ENCODE data around the gene TRAFD1. TPM values are rescaled to one million over a fixed set of nuclear protein-coding genes. Genes with fewer than 3 reads are reported as not detected.
A peak's percentile ranks its signal among the peaks of the same experiment; 100 is the strongest.

TRAFD1 gene
- total and polyA plus RNA-seq, 2 of the 8 experiments (the other 6 are each of a cell fraction or from before 2014, with no cell fraction given), result 18.1 to 33.1 TPM

DNA sequence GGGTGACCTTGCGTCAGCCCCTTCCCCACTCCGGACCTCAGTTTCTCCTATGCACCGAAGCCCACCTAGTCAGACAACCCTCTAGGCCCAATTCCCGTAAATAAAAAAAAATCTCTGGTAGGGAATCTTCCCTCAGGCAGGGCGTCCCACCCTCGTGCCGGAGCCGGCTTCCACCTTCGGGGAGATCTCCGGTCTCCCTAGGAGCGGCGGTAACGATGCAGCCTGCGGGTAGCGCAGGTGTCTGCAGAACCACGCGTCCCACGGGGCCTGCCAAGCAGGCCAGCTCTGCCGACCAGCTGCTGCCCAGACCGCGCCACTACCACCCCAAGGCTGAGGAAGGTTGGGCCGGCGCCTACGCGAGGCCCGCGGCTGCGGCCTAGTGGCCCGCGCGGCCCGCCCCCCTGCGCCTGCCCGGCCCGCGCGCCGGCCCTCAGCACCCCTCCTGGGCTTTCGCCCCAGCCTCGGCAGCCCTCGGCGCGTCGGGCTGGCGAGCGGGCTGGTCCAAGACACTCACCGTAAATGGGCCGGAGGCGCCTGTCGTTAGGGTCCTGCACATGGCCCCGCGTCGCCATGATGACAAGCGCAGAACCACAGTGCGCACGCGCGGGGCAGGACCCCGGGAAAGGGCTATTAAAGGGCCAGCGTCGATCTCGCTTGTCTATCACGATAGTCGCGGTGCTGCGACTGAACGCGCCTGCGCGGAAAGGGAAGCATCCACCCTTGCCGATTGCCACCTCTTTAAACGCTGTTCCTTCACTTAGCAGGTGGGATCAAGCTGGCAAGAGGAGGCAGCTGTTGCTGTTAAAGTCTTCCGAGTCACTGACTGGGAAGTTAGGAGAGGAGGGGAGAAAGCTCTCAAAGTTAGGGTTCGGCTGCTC lies 16.9 kb upstream of the TRAFD1 start, which contains the start of gene NAA25 (continued):
- TF ChIP-seq SIRT6 (IDR thresholded peaks at IDR 0.05; ENCODE audit: low read length) (no peak), E2F6 (IDR thresholded peaks at IDR 0.05) (peak; percentile 61; the same call in 1 of the 2 replicates), SIN3A (conservative IDR thresholded peaks at IDR 0.05 in 1 of 2, IDR thresholded peaks at IDR 0.05 in 1 of 2; ENCODE audit: low read depth in 1 of 2, low read length in 2 of 2) (peak in 1 of 2 experiments; percentile 89; a peak in 2 of 4 replicates), SP4 (IDR thresholded peaks at IDR 0.05; ENCODE audit: low read length) (no peak), JUND (IDR thresholded peaks at IDR 0.05; ENCODE audit: low read length) (0 out of 2 replicates have a peak, but pooled peaks have one; percentile 22), CEBPB (IDR thresholded peaks at IDR 0.05; ENCODE audit: low read depth, low read length) (no peak), CHD1 (IDR thresholded peaks at IDR 0.05; ENCODE audit: low read depth, low read length) (no peak), HDAC2 (IDR thresholded peaks at IDR 0.05; ENCODE audit: borderline replicate concordance in 1 of 2, low read depth in 2 of 2, low read length in 2 of 2) (peak in 1 of 2 experiments; percentile 57; a peak in 1 of 4 replicates), SUZ12 (IDR thresholded peaks at IDR 0.05; ENCODE audit: low read length) (no peak), SP1 (IDR thresholded peaks at IDR 0.05; ENCODE audit: low read depth, low read length) (no peak), ZNF274 (IDR thresholded peaks at IDR 0.05; ENCODE audit: borderline replicate concordance, extremely low read depth, low read length) (no peak), SP2 (IDR thresholded peaks at IDR 0.05; ENCODE audit: low read length) (no peak), SAP30 (IDR thresholded peaks at IDR 0.05; ENCODE audit: insufficient read depth, insufficient replicate concordance, low read length) (no peak), MAX (IDR thresholded peaks at IDR 0.05) (peak; percentile 96), RXRA (IDR thresholded peaks at IDR 0.05; ENCODE audit: insufficient read depth, low read depth, low read length) (no peak), TAF7 (optimal IDR thresholded peaks at IDR 0.05; ENCODE audit: borderline replicate concordance, low read depth, low read length) (peak; percentile 32), GABPA (IDR thresholded peaks at IDR 0.05; ENCODE audit: borderline replicate concordance, insufficient read depth, low read length) (no peak), KDM4A (IDR thresholded peaks at IDR 0.05; ENCODE audit: low read depth, low read length, severe bottlenecking) (no peak), ASH2L (IDR thresholded peaks at IDR 0.05; ENCODE audit: low read length) (peak; percentile 30)
- TF ChIP-seq, protein P1, sequence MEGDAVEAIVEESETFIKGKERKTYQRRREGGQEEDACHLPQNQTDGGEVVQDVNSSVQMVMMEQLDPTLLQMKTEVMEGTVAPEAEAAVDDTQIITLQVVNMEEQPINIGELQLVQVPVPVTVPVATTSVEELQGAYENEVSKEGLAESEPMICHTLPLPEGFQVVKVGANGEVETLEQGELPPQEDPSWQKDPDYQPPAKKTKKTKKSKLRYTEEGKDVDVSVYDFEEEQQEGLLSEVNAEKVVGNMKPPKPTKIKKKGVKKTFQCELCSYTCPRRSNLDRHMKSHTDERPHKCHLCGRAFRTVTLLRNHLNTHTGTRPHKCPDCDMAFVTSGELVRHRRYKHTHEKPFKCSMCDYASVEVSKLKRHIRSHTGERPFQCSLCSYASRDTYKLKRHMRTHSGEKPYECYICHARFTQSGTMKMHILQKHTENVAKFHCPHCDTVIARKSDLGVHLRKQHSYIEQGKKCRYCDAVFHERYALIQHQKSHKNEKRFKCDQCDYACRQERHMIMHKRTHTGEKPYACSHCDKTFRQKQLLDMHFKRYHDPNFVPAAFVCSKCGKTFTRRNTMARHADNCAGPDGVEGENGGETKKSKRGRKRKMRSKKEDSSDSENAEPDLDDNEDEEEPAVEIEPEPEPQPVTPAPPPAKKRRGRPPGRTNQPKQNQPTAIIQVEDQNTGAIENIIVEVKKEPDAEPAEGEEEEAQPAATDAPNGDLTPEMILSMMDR (IDR thresholded peaks at IDR 0.05; ENCODE audit: control extremely low read depth in 1 of 3, insufficient read depth in 1 of 3, low read depth in 1 of 3, low read length in 3 of 3), result no peak

All from H1 (cell line).